Activated CD4-positive, alpha-beta memory T cell treated with anti-CD3 and anti-CD28 coated beads for 36 hours (primary cell): ENCODE data around the gene DOCK2. TPM values are rescaled to one million over a fixed set of nuclear protein-coding genes. Genes with fewer than 3 reads are reported as not detected.
"Not testable (repeated sequence)": the region's sequence is repeated elsewhere in the genome, so short reads cannot be mapped to it uniquely, and the experiment has no call there.

Experiments
- CTCF ChIA-PET: fragments of 350-600 bp; sonication (Branson Sonifier 250); formaldehyde crosslinking; loops from one replicate; lab custom pipeline; 2021; ENCODE audit warnings: antibody characterized with exemption, inconsistent platforms; lab: Charles Lee
- POLR2A ChIA-PET: fragments of 350-600 bp; sonication (Branson Sonifier 250); formaldehyde crosslinking; loops from one replicate; lab custom pipeline; 2021; ENCODE audit warnings: antibody characterized with exemption; lab: Charles Lee
- DNase-seq: peaks from one replicate; pipeline ENCODE4 v3.0.0-alpha.2; 2020
- H3K27ac Mint-ChIP-seq: one replicate; pipeline ENCODE4 v1.8.0; 2021; ENCODE audit warnings: mixed read lengths
- H3K27me3 Mint-ChIP-seq: one replicate; pipeline ENCODE4 v1.8.0; 2021; ENCODE audit warnings: mixed read lengths
- H3K36me3 Mint-ChIP-seq: one replicate; pipeline ENCODE4 v1.8.0; 2021; ENCODE audit warnings: mixed read lengths
- H3K4me1 Mint-ChIP-seq: one replicate; pipeline ENCODE4 v1.8.0; 2021; ENCODE audit warnings: low read depth, mixed read lengths
- H3K4me3 Mint-ChIP-seq: one replicate; pipeline ENCODE4 v1.8.0; 2021; ENCODE audit warnings: mild to moderate bottlenecking, mixed read lengths
- H3K9me3 Mint-ChIP-seq: one replicate; pipeline ENCODE4 v1.8.0; 2021; ENCODE audit warnings: mixed read lengths
- intact Hi-C: fragments of 100-400 bp; cut with micrococcal nuclease; formaldehyde crosslinking; loops from one replicate; pipeline ENCODE4 v1.15.1; 2023
- total RNA-seq, 2 experiments: library from RNA; stranded (reverse); gene quantifications; one replicate each; pipeline ENCODE4 v1.2.3, GENCODE V29; 2021

DOCK2 gene
- total RNA-seq, 2 experiments from 2014 or later: 191 to 205 TPM

- Mint-ChIP-seq H3K27me3 (no peaks in the 10 kb centered on the region), H3K4me1 (peaks cover 69% of the 10 kb centered on the region), H3K27ac (peak overlapping the region; percentile 78), H3K9me3 (peaks cover under 1% of the 10 kb centered on the region), H3K36me3 (peaks cover 47% of the 10 kb centered on the region), H3K4me3 (peak overlapping the region; percentile 29)
- CTCF ChIA-PET: no interaction called here
- intact Hi-C loops: loop anchor here (2.0 to 10.0 kb wide), 4 partner anchors 74 to 822 kb away; partner anchors contain the start of gene SPDL1
- POLR2A ChIA-PET: interaction anchor here (1.1 to 1.6 kb wide), 2 partner anchors 8 to 19 kb away, joined by 6 read pairs; partner anchors contain the start of gene DOCK2
- peak; percentile 51 for DNase-seq
These were observed 19.2 kb downstream of the DOCK2 start for GRCh38 chr5:169656125-169656901.

- H3K4me3 Mint-ChIP-seq: no peak overlapping the region
- H3K27ac Mint-ChIP-seq: peak overlapping the region; percentile 66
- ChIA-PET POLR2A (interaction anchor here (1.1 to 1.6 kb wide), 2 partner anchors 9 to 19 kb away, joined by 6 read pairs; partner anchors contain the start of gene DOCK2), CTCF (no interaction called here)
- H3K27me3 Mint-ChIP-seq: no peaks in the 10 kb centered on the region
- H3K36me3 Mint-ChIP-seq: peaks cover 51% of the 10 kb centered on the region
- H3K9me3 Mint-ChIP-seq: peaks cover 8% of the 10 kb centered on the region
- no peak for DNase-seq
- peaks cover 68% of the 10 kb centered on the region for H3K4me1 Mint-ChIP-seq
- intact Hi-C loops: loop anchor here (1.0 to 10.0 kb wide), 7 partner anchors 8 to 822 kb away; partner anchors contain the start of genes DOCK2 and SPDL1
These were observed 20.1 kb downstream of the DOCK2 start for GRCh38 chr5:169657127-169657526.

- POLR2A ChIA-PET, H3K27ac Mint-ChIP-seq, H3K27me3 Mint-ChIP-seq, intact Hi-C loops, H3K4me3 Mint-ChIP-seq, DNase-seq, CTCF ChIA-PET: not testable (repeated sequence)
- H3K36me3 Mint-ChIP-seq: peaks cover 43% of the 10 kb centered on the region
- H3K9me3 Mint-ChIP-seq: peaks cover 22% of the 10 kb centered on the region
- H3K4me1 Mint-ChIP-seq: peaks cover 42% of the 10 kb centered on the region
These were observed 25.4 kb downstream of the DOCK2 start for GRCh38 chr5:169662451-169662850.

GRCh38 chr5:169663537-169663936 is 26.5 kb downstream of the DOCK2 start:
- Mint-ChIP-seq H3K4me3 (no peak overlapping the region), H3K27ac (no peak overlapping the region), H3K27me3 (no peaks in the 10 kb centered on the region), H3K36me3 (peaks cover 41% of the 10 kb centered on the region), H3K4me1 (peaks cover 39% of the 10 kb centered on the region), H3K9me3 (peaks cover 22% of the 10 kb centered on the region)
- DNase-seq: no peak
- POLR2A ChIA-PET: no interaction called here
- CTCF ChIA-PET: no interaction called here
- intact Hi-C loops: no loop called here

GRCh38 chr5:169666365-169666764 is 29.3 kb downstream of the DOCK2 start:
- no peak for DNase-seq
- peaks cover 33% of the 10 kb centered on the region for H3K36me3 Mint-ChIP-seq
- CTCF ChIA-PET: no interaction called here
- H3K27me3 Mint-ChIP-seq: no peaks in the 10 kb centered on the region
- peaks cover 44% of the 10 kb centered on the region for H3K4me1 Mint-ChIP-seq
- H3K27ac Mint-ChIP-seq: no peak overlapping the region
- no peak overlapping the region for H3K4me3 Mint-ChIP-seq
- intact Hi-C loops: no loop called here
- H3K9me3 Mint-ChIP-seq: peaks cover 21% of the 10 kb centered on the region
- POLR2A ChIA-PET: no interaction called here

GRCh38 chr5:169667896-169668674 is 31.0 kb downstream of the DOCK2 start:
- Mint-ChIP-seq H3K27ac (no peak overlapping the region), H3K9me3 (peaks cover 6% of the 10 kb centered on the region), H3K4me3 (no peak overlapping the region), H3K4me1 (peaks cover 35% of the 10 kb centered on the region), H3K27me3 (no peaks in the 10 kb centered on the region), H3K36me3 (peaks cover 24% of the 10 kb centered on the region)
- POLR2A ChIA-PET: no interaction called here
- intact Hi-C loops: no loop called here
- CTCF ChIA-PET: no interaction called here
- DNase-seq: no peak

- CTCF ChIA-PET: no interaction called here
- H3K36me3 Mint-ChIP-seq: peaks cover 22% of the 10 kb centered on the region
- H3K27ac Mint-ChIP-seq: no peak overlapping the region
- H3K9me3 Mint-ChIP-seq: peaks cover 6% of the 10 kb centered on the region
- intact Hi-C loops: no loop called here
- no peaks in the 10 kb centered on the region for H3K27me3 Mint-ChIP-seq
- POLR2A ChIA-PET: no interaction called here
- no peak for DNase-seq
- H3K4me1 Mint-ChIP-seq: peaks cover 30% of the 10 kb centered on the region
- no peak overlapping the region for H3K4me3 Mint-ChIP-seq
These were observed 31.7 kb downstream of the DOCK2 start for GRCh38 chr5:169668732-169669131.

- peak; percentile 50 for DNase-seq
- Mint-ChIP-seq H3K27me3 (no peaks in the 10 kb centered on the region), H3K4me3 (no peak overlapping the region), H3K27ac (peak overlapping the region; percentile 8), H3K4me1 (peaks cover 23% of the 10 kb centered on the region), H3K9me3 (no peaks in the 10 kb centered on the region), H3K36me3 (peaks cover 23% of the 10 kb centered on the region)
- ChIA-PET POLR2A (no interaction called here), CTCF (interaction anchor here (0.6 kb wide), 1 partner anchor 34 kb away, joined by 3 read pairs; no protein-coding TSS in a partner anchor)
- intact Hi-C loops: loop anchor here (1.0 kb wide), 1 partner anchor 20 kb away; no protein-coding TSS in a partner anchor
These were observed 33.9 kb downstream of the DOCK2 start for GRCh38 chr5:169670769-169671525.

- DNase-seq: no peak
- POLR2A ChIA-PET: no interaction called here
- Mint-ChIP-seq H3K4me3 (no peak overlapping the region), H3K27me3 (no peaks in the 10 kb centered on the region), H3K36me3 (peaks cover 62% of the 10 kb centered on the region), H3K9me3 (no peaks in the 10 kb centered on the region), H3K4me1 (no peaks in the 10 kb centered on the region), H3K27ac (no peak overlapping the region)
- CTCF ChIA-PET: no interaction called here
- intact Hi-C loops: no loop called here
These were observed 45.0 kb downstream of the DOCK2 start for GRCh38 chr5:169682026-169682425.

GRCh38 chr5:169686137-169686536 is 49.1 kb downstream of the DOCK2 start:
- Mint-ChIP-seq H3K27me3 (no peaks in the 10 kb centered on the region), H3K4me1 (no peaks in the 10 kb centered on the region), H3K9me3 (no peaks in the 10 kb centered on the region), H3K36me3 (peaks cover 59% of the 10 kb centered on the region), H3K4me3 (no peak overlapping the region), H3K27ac (no peak overlapping the region)
- ChIA-PET CTCF (no interaction called here), POLR2A (no interaction called here)
- intact Hi-C loops: no loop called here
- no peak for DNase-seq

GRCh38 chr5:169688106-169688505 is 51.0 kb downstream of the DOCK2 start:
- Mint-ChIP-seq H3K27me3 (no peaks in the 10 kb centered on the region), H3K4me1 (no peaks in the 10 kb centered on the region), H3K36me3 (peaks cover 50% of the 10 kb centered on the region), H3K4me3 (no peak overlapping the region), H3K27ac (no peak overlapping the region), H3K9me3 (no peaks in the 10 kb centered on the region)
- ChIA-PET POLR2A (no interaction called here), CTCF (no interaction called here)
- DNase-seq: no peak
- intact Hi-C loops: no loop called here

- H3K27ac Mint-ChIP-seq: no peak overlapping the region
- peaks cover 48% of the 10 kb centered on the region for H3K36me3 Mint-ChIP-seq
- no peaks in the 10 kb centered on the region for H3K4me1 Mint-ChIP-seq
- no peaks in the 10 kb centered on the region for H3K9me3 Mint-ChIP-seq
- H3K27me3 Mint-ChIP-seq: no peaks in the 10 kb centered on the region
- no peak for DNase-seq
- intact Hi-C loops: no loop called here
- POLR2A ChIA-PET: no interaction called here
- CTCF ChIA-PET: no interaction called here
- H3K4me3 Mint-ChIP-seq: no peak overlapping the region
These were observed 54.4 kb downstream of the DOCK2 start for GRCh38 chr5:169691471-169691870.
